OCI-LY3 (cell line): ENCODE results near the gene RCAN2.

Experiments
- H2AFZ ChIP-seq: fragments of 200-600, 300-600 bp; shearing (Covaris generic); 2 replicates; pipeline ENCODE4 v1.6.0; 2014; ENCODE audit warnings: antibody characterized with exemption, low read depth, low read length
- H3K27ac ChIP-seq: fragments of 200-600, 300-600 bp; sonication (generic); 2 replicates; pipeline ENCODE4 v1.5.1; 2014; ENCODE audit warnings: mild to moderate bottlenecking, low read length, moderate library complexity, mixed read lengths
- H3K27me3 ChIP-seq: fragments of 200-600, 300-600 bp; sonication (generic); 2 replicates; pipeline ENCODE4 v1.6.1; 2014; ENCODE audit warnings: low read depth, low read length, mixed read lengths
- H3K36me3 ChIP-seq: fragments of 200-600, 300-600 bp; sonication (generic); replicated peaks from 2 replicates; pipeline ENCODE3; 2014; ENCODE audit warnings: low read depth, low read length, mixed read lengths
- H3K4me1 ChIP-seq: fragments of 300-600, 200-600 bp; sonication (generic); 2 replicates; pipeline ENCODE4 v1.6.1; 2014; ENCODE audit warnings: low read length, mixed read lengths
- H3K4me2 ChIP-seq: fragments of 200-600, 300-600 bp; sonication (generic); 2 replicates; pipeline ENCODE4 v1.6.1; 2014; ENCODE audit warnings: low read length, mixed read lengths
- H3K4me3 ChIP-seq: fragments of 300-600, 200-600 bp; sonication (generic); 2 replicates; pipeline ENCODE4 v1.5.1; 2014; ENCODE audit warnings: antibody characterized with exemption, mild to moderate bottlenecking, low read length, moderate library complexity
- H3K79me2 ChIP-seq: fragments of 300-600, 200-600 bp; shearing (Covaris generic); 2 replicates; pipeline ENCODE4 v1.6.1; 2014; ENCODE audit warnings: mild to moderate bottlenecking, low read length, mixed read lengths
- H3K9ac ChIP-seq: fragments of 300-600, 200-600 bp; shearing (Covaris generic); 2 replicates; pipeline ENCODE4 v1.6.0; 2014; ENCODE audit warnings: mild to moderate bottlenecking, low read length, moderate library complexity
- H3K9me3 ChIP-seq: fragments of 200-600, 300-600 bp; shearing (Covaris generic); 2 replicates; pipeline ENCODE4 v1.6.1; 2014; ENCODE audit warnings: low read length, mixed read lengths; ENCODE audit not compliant: insufficient read depth
- H4K20me1 ChIP-seq: fragments of 200-600, 300-600 bp; sonication (generic); 2 replicates; pipeline ENCODE4 v1.6.1; 2016; ENCODE audit warnings: low read length, mixed read lengths; ENCODE audit not compliant: insufficient read depth
- EZH2phosphoT487 ChIP-seq: fragments of 200-600 bp; shearing (Covaris generic); IDR thresholded peaks from 2 replicates; pipeline ENCODE4 v1.6.1; 2018; ENCODE audit warnings: antibody characterized with exemption, mixed run types, low read depth
- TF ChIP-seq, protein P1 (sequence below): fragments of 200-600, 300-600 bp; sonication (generic); IDR thresholded peaks from 2 replicates; pipeline ENCODE4 v1.5.1; 2014; ENCODE audit warnings: antibody characterized with exemption, low read length, low read depth

RCAN2 gene

DNA sequence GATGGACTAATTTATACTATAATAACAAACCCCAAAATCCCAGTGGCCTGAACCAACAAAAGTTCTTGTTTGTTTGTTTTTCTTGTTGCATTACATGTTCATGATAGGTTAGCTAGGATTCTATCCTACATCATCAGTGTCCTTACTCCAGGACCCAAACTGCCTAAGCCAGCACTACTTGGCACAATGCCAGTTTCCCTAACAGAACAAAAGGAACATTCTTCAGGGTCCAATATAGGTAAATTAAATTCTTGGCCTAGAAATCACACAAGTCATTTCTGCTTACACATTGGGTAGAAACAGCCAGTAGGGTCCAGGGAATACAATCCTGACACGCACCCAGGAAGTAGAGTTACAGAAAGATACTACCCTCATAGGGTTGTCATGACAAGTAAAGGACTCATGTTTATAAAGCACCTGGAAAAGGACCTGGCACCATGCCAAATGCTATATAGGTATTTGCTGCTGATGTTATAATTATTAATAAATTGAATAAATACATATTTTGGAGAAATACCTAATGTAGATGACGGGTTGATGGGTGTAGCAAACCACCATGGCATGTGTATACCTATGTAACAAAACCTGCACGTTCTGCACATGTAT, 38.8 kb downstream of the RCAN2 start:
- H3K9me3 ChIP-seq = no peaks in the 10 kb centered on the region
- no peaks in the 10 kb centered on the region for H3K36me3 ChIP-seq
- H2AFZ ChIP-seq = no peak overlapping the region
- H3K27me3 ChIP-seq = peaks cover 4% of the 10 kb centered on the region
- H3K4me2 ChIP-seq = no peak overlapping the region
- no peaks in the 10 kb centered on the region for H3K4me1 ChIP-seq
- no peaks in the 10 kb centered on the region for H3K79me2 ChIP-seq
- H4K20me1 ChIP-seq = no peaks in the 10 kb centered on the region
- TF ChIP-seq, protein P1, sequence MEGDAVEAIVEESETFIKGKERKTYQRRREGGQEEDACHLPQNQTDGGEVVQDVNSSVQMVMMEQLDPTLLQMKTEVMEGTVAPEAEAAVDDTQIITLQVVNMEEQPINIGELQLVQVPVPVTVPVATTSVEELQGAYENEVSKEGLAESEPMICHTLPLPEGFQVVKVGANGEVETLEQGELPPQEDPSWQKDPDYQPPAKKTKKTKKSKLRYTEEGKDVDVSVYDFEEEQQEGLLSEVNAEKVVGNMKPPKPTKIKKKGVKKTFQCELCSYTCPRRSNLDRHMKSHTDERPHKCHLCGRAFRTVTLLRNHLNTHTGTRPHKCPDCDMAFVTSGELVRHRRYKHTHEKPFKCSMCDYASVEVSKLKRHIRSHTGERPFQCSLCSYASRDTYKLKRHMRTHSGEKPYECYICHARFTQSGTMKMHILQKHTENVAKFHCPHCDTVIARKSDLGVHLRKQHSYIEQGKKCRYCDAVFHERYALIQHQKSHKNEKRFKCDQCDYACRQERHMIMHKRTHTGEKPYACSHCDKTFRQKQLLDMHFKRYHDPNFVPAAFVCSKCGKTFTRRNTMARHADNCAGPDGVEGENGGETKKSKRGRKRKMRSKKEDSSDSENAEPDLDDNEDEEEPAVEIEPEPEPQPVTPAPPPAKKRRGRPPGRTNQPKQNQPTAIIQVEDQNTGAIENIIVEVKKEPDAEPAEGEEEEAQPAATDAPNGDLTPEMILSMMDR = no peak
- TF ChIP-seq EZH2phosphoT487 = no peak
- no peak overlapping the region for H3K4me3 ChIP-seq
- no peak overlapping the region for H3K27ac ChIP-seq
- H3K9ac ChIP-seq = no peak overlapping the region

DNA sequence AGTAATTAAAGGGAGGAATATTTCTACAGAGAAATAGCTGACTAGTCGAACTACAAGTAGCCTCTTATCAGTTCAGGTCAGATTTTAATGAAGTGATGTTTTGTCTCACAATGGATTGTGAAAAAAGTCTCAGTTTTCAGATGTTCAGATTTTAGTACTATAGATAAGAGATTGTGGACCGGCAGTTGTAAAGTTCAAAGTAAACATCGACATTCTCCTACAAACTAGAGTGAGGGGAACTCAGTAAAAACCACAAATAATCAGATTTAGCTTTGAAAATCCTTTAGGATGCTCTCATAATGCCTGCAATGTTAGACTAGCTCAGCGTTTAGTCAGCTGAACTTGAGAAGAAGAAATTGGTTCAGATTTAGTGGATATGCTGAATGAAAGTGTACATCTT, 39.9 kb downstream of the RCAN2 start:
- no peaks in the 10 kb centered on the region for H3K27me3 ChIP-seq
- H3K9ac ChIP-seq = no peak overlapping the region
- no peak overlapping the region for H3K27ac ChIP-seq
- no peaks in the 10 kb centered on the region for H3K79me2 ChIP-seq
- H3K4me1 ChIP-seq = no peaks in the 10 kb centered on the region
- H4K20me1 ChIP-seq = no peaks in the 10 kb centered on the region
- H3K36me3 ChIP-seq = no peaks in the 10 kb centered on the region
- no peak overlapping the region for H3K4me2 ChIP-seq
- no peak overlapping the region for H3K4me3 ChIP-seq
- peaks cover 1% of the 10 kb centered on the region; the same call in 1 of the 2 replicates for H3K9me3 ChIP-seq
- TF ChIP-seq, protein P1 = no peak
- TF ChIP-seq EZH2phosphoT487 = no peak
- no peak overlapping the region for H2AFZ ChIP-seq

DNA sequence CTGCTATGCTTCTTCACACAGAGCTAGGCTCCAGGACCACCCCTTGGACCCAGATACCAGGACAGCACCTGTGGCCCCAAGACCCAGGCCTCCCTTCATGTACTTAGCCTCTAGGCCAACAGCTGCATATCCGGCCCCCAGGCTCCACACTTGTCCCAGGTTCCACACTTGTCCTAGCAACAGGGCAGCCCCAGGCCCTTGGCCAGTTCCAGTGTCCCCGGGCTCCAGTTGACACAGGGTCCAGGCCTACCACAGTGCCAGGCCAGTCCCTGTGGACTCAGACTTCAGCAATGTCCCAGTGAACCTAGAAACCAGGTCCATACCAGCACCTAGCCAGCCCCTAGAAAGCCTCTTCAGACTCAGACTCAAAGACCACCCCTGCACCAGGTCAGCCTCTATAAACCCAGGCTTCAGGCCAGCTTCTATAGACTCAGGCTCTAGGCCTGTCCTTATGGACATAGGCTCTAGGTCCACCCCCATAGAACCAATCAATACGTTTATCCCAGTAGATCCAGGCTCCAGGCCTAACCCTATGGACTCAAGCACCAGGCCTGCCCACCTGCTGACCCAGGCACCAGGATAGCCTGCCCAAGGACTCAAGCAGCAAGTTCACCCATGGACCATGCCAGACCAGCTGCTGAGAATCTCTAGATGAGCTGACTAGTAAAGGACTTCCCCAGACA, 46.3 kb downstream of the RCAN2 start:
- Histone ChIP-seq H3K4me3 (no peak overlapping the region), H3K27ac (no peak overlapping the region), H4K20me1 (no peaks in the 10 kb centered on the region), H3K36me3 (no peaks in the 10 kb centered on the region), H2AFZ (no peak overlapping the region), H3K9ac (no peak overlapping the region), H3K27me3 (no peaks in the 10 kb centered on the region), H3K79me2 (no peaks in the 10 kb centered on the region), H3K4me1 (no peaks in the 10 kb centered on the region), H3K4me2 (no peak overlapping the region), H3K9me3 (peaks cover 8% of the 10 kb centered on the region; the same call in 1 of the 2 replicates)
- TF ChIP-seq EZH2phosphoT487 = no peak
- TF ChIP-seq, protein P1 = no peak

DNA sequence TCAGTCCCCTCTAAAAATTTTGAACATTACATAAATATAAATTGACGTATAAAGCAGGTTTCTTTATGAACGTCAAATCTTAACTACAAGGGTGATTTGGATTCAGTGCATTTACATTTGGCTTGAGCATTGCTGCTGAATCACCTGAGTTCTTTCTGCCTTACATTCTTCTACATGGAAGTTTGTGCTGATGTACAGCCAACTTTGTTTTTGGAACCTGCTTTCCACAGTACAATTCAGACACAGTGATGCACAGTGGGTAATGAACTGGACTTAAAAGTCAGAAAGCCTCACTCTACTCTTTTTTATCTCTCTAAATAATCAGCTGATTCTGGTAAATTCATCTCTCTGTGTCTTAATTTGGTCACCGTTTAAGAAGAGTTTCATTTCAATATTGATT, 47.6 kb downstream of the RCAN2 start:
- TF ChIP-seq, protein P1 = no peak
- no peak for TF ChIP-seq EZH2phosphoT487
- peaks cover 8% of the 10 kb centered on the region; the same call in 1 of the 2 replicates for H3K9me3 ChIP-seq
- H3K4me1 ChIP-seq = no peaks in the 10 kb centered on the region
- no peak overlapping the region for H3K4me3 ChIP-seq
- H4K20me1 ChIP-seq = no peaks in the 10 kb centered on the region
- H3K9ac ChIP-seq = no peak overlapping the region
- no peak overlapping the region for H3K27ac ChIP-seq
- no peaks in the 10 kb centered on the region for H3K36me3 ChIP-seq
- H3K27me3 ChIP-seq = peaks cover 3% of the 10 kb centered on the region; the same call in 1 of the 2 replicates
- H3K79me2 ChIP-seq = no peaks in the 10 kb centered on the region
- no peak overlapping the region for H2AFZ ChIP-seq
- H3K4me2 ChIP-seq = no peak overlapping the region
